Gastroesophageal sphincter (tissue), 4 donors: ENCODE measurements around the gene SHC2. TPM values are rescaled to one million over a fixed set of nuclear protein-coding genes. Genes with fewer than 3 reads are reported as not detected.

ENCODE experiments used
- ATAC-seq: fragments of 150-250 bp; one replicate; pipeline ENCODE4 v1.9.1; 2016; ENCODE audit warnings: mild to moderate bottlenecking, moderate library complexity
- H3K27ac ChIP-seq, 4 donors: fragments of 200-600 bp; sonication (generic) in 3 of 4; 1 replicate in 3 of 4; 2 replicates in 1 of 4; pipeline ENCODE4 v1.5.1; 2016 to 2019
- H3K27me3 ChIP-seq: fragments of 200-600 bp; sonication (generic); one replicate; pipeline ENCODE4 v1.5.1; 2019
- H3K36me3 ChIP-seq, 2 donors: fragments of 200-600 bp; sonication (generic); one replicate each; pipeline ENCODE4 v1.5.1; 2019; ENCODE audit warnings: control low read depth in 1 of 2
- H3K4me1 ChIP-seq, 3 donors: fragments of 200-600 bp; sonication (generic); 1 replicate in 2 of 3; 2 replicates in 1 of 3; pipeline ENCODE4 v1.5.1; 2016 to 2019; ENCODE audit warnings: control low read depth in 2 of 3
- H3K4me3 ChIP-seq, 2 donors: fragments of 200-600 bp; sonication (generic); one replicate each; pipeline ENCODE4 v1.5.1; 2019; ENCODE audit warnings: mild to moderate bottlenecking in 1 of 2, moderate library complexity in 1 of 2
- H3K9me3 ChIP-seq, 3 donors: fragments of 200-600 bp; sonication (generic); one replicate each; pipeline ENCODE4 v1.5.1; 2017 to 2019; ENCODE audit warnings: control low read depth in 2 of 3
- CTCF ChIP-seq, 4 experiments: fragments of 200-600 bp in 2 of 4; fragments of 450-650 bp in 2 of 4; sonication (generic) in 1 of 4; IDR thresholded peaks; one replicate each; pipeline ENCODE4 v1.5.1; 2017 to 2019; ENCODE audit warnings: antibody characterized with exemption in 4 of 4, mild to moderate bottlenecking in 2 of 4, moderate library complexity in 2 of 4
- EP300 ChIP-seq: sonication (generic); formaldehyde crosslinking; IDR thresholded peaks from one replicate; pipeline ENCODE4 v1.6.1; 2017; ENCODE audit warnings: antibody characterized with exemption, mild to moderate bottlenecking
- POLR2A ChIP-seq, 2 donors: fragments of 450-650 bp; IDR thresholded peaks; one replicate each; pipeline ENCODE4 v1.6.1; 2017; ENCODE audit warnings: antibody characterized with exemption in 2 of 2, mild to moderate bottlenecking in 2 of 2, moderate library complexity in 1 of 2
- POLR2AphosphoS5 ChIP-seq: sonication (generic); formaldehyde crosslinking; IDR thresholded peaks from one replicate; pipeline ENCODE4 v1.6.1; 2017; ENCODE audit warnings: antibody characterized with exemption
- WGBS, 2 donors: methylation state at CpG; one replicate each; pipeline ENCODE4 v1.1.5; 2018; ENCODE audit warnings: low coverage in 1 of 2; 5-methylcytosine and 5-hydroxymethylcytosine counted together
- total RNA-seq, 4 donors: library from RNA; depleted of rRNA; stranded (reverse); fragments of >200 nt; gene quantifications; one replicate each; pipeline ENCODE4 v1.1.0, GENCODE V29; 2016

The SHC2 gene
- total RNA-seq, 4 donors from 2014 or later, result 14.7 to 24.6 (median 20.4) TPM

- no peaks in the 10 kb centered on the region for H3K36me3 ChIP-seq
- H3K4me3 ChIP-seq, result peak overlapping the region in 1 of 2 donors; percentile 55
- no peak overlapping the region for H3K27ac ChIP-seq
- H3K4me1 ChIP-seq, result peaks cover 0 to 27% (median 17%) of the 10 kb centered on the region in 3 donors
- H3K27me3 ChIP-seq, result peaks cover 87% of the 10 kb centered on the region
- no peaks in the 10 kb centered on the region for H3K9me3 ChIP-seq
- TF ChIP-seq EP300, result no peak
- TF ChIP-seq CTCF (IDR thresholded peaks at IDR 0.05), result no peak
- no peak for TF ChIP-seq POLR2A (IDR thresholded peaks at IDR 0.05)
- no peak for TF ChIP-seq POLR2AphosphoS5
- WGBS, 2 donors, result 8% methylated on average over 5 of the region's 23 CpGs; no CpG with 5 or more reads in 1 of the 2 donors
- ATAC-seq, result no peak
These were observed 51.2 kb downstream of the SHC2 start for GRCh38 chr19:409516-410242.

- H3K27me3 ChIP-seq, result peaks cover 87% of the 10 kb centered on the region
- H3K27ac ChIP-seq, result no peak within 1 kb of the TSS
- 0% methylated on average over 6 of the region's 80 CpGs; no CpG with 5 or more reads in 1 of the 2 donors for WGBS, 2 donors
- H3K9me3 ChIP-seq, result no peaks in the 10 kb centered on the region
- peak within 1 kb of the TSS; percentile 10 to 55 for H3K4me3 ChIP-seq
- ATAC-seq, result peak; percentile 56
- peaks cover 0 to 27% (median 17%) of the 10 kb centered on the region in 3 donors for H3K4me1 ChIP-seq
- TF ChIP-seq POLR2A (IDR thresholded peaks at IDR 0.05), result no peak
- TF ChIP-seq POLR2AphosphoS5, result no peak
- TF ChIP-seq CTCF (IDR thresholded peaks at IDR 0.05), result no peak
- no peak for TF ChIP-seq EP300
- H3K36me3 ChIP-seq, result no peaks in the 10 kb centered on the region
These were observed 51.8 kb downstream of the SHC2 start, which contains the start of gene C2CD4C for GRCh38 chr19:408902-409515. TSS of gene C2CD4C (minus strand) at chr19:409147. CDS start at chr19:408361, 786 bp downstream.

- H3K4me1 ChIP-seq, result peaks cover 0 to 27% (median 17%) of the 10 kb centered on the region in 3 donors
- no peaks in the 10 kb centered on the region for H3K36me3 ChIP-seq
- H3K9me3 ChIP-seq, result no peaks in the 10 kb centered on the region
- ATAC-seq, result no peak
- H3K27ac ChIP-seq, result no peak overlapping the region
- H3K4me3 ChIP-seq, result peak overlapping the region; percentile 10 to 55
- peaks cover 88% of the 10 kb centered on the region for H3K27me3 ChIP-seq
- TF ChIP-seq POLR2A (IDR thresholded peaks at IDR 0.05) (no peak), CTCF (IDR thresholded peaks at IDR 0.05) (no peak), EP300 (no peak), POLR2AphosphoS5 (no peak)
- WGBS, 2 donors, result no CpG with 5 or more reads among the region's 30 CpGs
These were observed 52.4 kb downstream of the SHC2 start for GRCh38 chr19:408441-408901.

GRCh38 chr19:407511-408440, 53.1 kb downstream of the SHC2 start:
- Histone ChIP-seq H3K4me1 (peaks cover 0 to 27% (median 17%) of the 10 kb centered on the region in 3 donors), H3K9me3 (no peaks in the 10 kb centered on the region), H3K4me3 (peak overlapping the region in 1 of 2 donors; percentile 55), H3K27ac (no peak overlapping the region), H3K36me3 (no peaks in the 10 kb centered on the region), H3K27me3 (peaks cover 88% of the 10 kb centered on the region)
- no CpG with 5 or more reads among the region's 70 CpGs for WGBS, 2 donors
- no peak for TF ChIP-seq CTCF (IDR thresholded peaks at IDR 0.05)
- ATAC-seq, result no peak
